ENCODE results near the gene ALOX15B. TPM values are rescaled to one million over a fixed set of nuclear protein-coding genes. Genes with fewer than 3 reads are reported as not detected.
"Not testable (repeated sequence)": the region's sequence is repeated elsewhere in the genome, so short reads cannot be mapped to it uniquely, and the experiment has no call there.

The ALOX15B gene
- total and polyA plus RNA-seq, 5 donors from 2014 or later = not detected

DNA sequence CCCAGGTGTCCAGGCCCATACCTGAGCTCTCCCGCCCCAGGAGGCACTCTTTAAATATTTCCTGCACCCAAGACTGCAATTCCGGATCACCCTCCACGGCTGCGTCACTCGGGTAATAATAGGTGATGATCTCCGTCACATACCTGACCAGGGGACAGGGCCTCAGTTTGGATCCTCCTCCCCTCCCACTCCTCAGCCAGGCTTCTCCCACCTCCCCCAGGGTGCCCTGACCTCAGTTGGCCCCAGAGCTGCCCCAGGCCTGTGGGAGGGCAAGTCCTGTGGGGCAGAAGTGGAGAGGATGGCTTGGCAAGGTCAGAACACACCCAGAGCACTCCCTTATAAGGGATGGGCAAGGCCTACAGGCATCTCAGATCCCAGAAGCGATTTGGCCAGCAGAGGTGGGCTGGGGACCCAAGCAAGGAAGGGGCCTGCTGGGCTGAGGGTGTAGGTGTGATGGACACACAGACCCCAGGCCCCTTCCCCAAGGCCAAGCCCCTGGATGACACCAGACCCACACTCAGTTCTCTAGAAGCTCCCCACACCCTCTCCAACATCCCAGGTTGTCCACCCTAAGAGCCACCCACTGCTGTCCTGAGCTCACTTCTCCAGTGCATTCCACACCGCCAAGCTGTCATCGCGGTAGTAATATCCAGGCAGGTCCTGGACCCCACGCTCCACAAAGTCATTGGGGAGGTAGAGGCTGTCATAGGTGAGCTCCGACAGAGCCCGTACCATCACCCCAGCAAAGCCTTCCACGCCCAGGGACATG lies 36.9 kb downstream of the ALOX15B start:
- Mint-ChIP-seq H3K27me3 (peaks cover 65% of the 10 kb centered on the region), H3K4me3 (no peak overlapping the region), H3K36me3 (no peaks in the 10 kb centered on the region), H3K27ac (no peak overlapping the region), H3K9me3 (peaks cover 0 to 2% (median 0%) of the 10 kb centered on the region in 7 donors), H3K4me1 (peaks cover 0 to 42% (median 14%) of the 10 kb centered on the region in 4 donors)
- Histone ChIP-seq H3K27ac (ENCODE audit: insufficient read depth, low read length, poor library complexity, severe bottlenecking) (no peak overlapping the region), H3K4me3 (ENCODE audit: low read depth, low read length) (no peak overlapping the region), H3K36me3 (ENCODE audit: control insufficient read depth, insufficient read depth, low read length) (no peaks in the 10 kb centered on the region), H3K4me1 (ENCODE audit: control insufficient read depth, insufficient read depth, low read length, poor library complexity, severe bottlenecking) (peaks cover 36% of the 10 kb centered on the region), H3K9me3 (ENCODE audit: control insufficient read depth in 2 of 2, low read length in 2 of 2) (no peaks in the 10 kb centered on the region), H3K27me3 (ENCODE audit: control insufficient read depth, insufficient read depth, low read length) (peaks cover 19% of the 10 kb centered on the region)
- ATAC-seq (ENCODE audit: low read depth in 2 of 2) = no peak
- no peak for DNase-seq

DNA sequence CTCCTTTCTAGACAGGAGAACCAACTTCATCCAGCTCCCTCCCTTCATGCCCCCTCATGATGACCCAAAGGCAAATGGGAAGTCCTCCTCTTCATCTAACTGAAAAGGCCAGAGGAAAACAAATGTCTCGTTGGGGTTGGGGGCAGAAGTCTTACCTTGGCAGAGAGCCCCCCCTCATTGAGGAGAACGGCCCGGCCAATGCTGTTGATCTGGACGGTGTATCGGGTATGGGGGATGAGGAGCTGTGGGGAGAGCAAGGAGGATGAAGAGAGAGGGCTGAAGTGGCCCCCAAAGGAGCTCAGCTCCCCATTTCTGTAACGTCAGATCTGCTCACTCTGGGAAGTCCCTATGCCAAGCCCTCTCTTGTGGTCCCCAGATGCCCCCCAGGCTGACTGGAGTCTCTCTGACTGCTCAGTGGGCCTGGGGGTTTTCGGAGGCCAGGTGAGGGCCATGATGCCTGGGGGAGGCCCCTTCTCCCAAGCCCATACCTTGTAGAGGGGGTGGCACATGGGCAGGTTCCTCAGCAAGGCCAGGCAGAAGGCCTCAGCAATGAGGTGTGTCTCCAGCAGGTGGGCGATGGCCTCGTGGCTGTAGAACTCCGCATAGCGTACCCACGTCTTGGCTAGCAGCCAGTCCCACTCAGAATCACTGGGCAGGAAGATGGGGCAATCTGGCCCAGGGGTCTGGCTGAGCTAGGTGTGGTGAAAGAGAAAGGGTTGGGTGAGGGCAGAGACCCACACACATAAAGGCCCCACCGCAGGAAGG lies 37.8 kb downstream of the ALOX15B start:
- peaks cover 17% of the 10 kb centered on the region for H3K27me3 ChIP-seq (ENCODE audit: control insufficient read depth, insufficient read depth, low read length)
- Mint-ChIP-seq H3K36me3 (no peaks in the 10 kb centered on the region), H3K27ac (no peak overlapping the region), H3K9me3 (peaks cover 0 to 2% (median 0%) of the 10 kb centered on the region in 7 donors), H3K27me3 (peaks cover 58% of the 10 kb centered on the region), H3K4me3 (peak overlapping the region in 1 of 4 donors; percentile 35), H3K4me1 (peaks cover 0 to 45% (median 14%) of the 10 kb centered on the region in 4 donors)
- H3K36me3 ChIP-seq (ENCODE audit: control insufficient read depth, insufficient read depth, low read length) = no peaks in the 10 kb centered on the region
- no peak overlapping the region for H3K27ac ChIP-seq (ENCODE audit: insufficient read depth, low read length, poor library complexity, severe bottlenecking)
- peaks cover 36% of the 10 kb centered on the region for H3K4me1 ChIP-seq (ENCODE audit: control insufficient read depth, insufficient read depth, low read length, poor library complexity, severe bottlenecking)
- no peak overlapping the region for H3K4me3 ChIP-seq (ENCODE audit: low read depth, low read length)
- DNase-seq (no peak), ATAC-seq (ENCODE audit: low read depth in 2 of 2) (no peak)
- H3K9me3 ChIP-seq (ENCODE audit: control insufficient read depth in 2 of 2, low read length in 2 of 2) = no peaks in the 10 kb centered on the region

- ATAC-seq (ENCODE audit: low read depth in 2 of 2); H3K9me3 Mint-ChIP-seq; H3K4me3 ChIP-seq (ENCODE audit: low read depth, low read length); H3K9me3 ChIP-seq (ENCODE audit: control insufficient read depth in 2 of 2, low read length in 2 of 2); H3K36me3 Mint-ChIP-seq; H3K27ac ChIP-seq (ENCODE audit: insufficient read depth, low read length, poor library complexity, severe bottlenecking); H3K27ac Mint-ChIP-seq; H3K36me3 ChIP-seq (ENCODE audit: control insufficient read depth, insufficient read depth, low read length); DNase-seq: not testable (repeated sequence)
- H3K27me3 Mint-ChIP-seq = peaks cover 49% of the 10 kb centered on the region
- H3K4me3 Mint-ChIP-seq = peak overlapping the region in 1 of 4 donors; percentile 69
- H3K27me3 ChIP-seq (ENCODE audit: control insufficient read depth, insufficient read depth, low read length) = peaks cover 14% of the 10 kb centered on the region
- peaks cover 27% of the 10 kb centered on the region for H3K4me1 ChIP-seq (ENCODE audit: control insufficient read depth, insufficient read depth, low read length, poor library complexity, severe bottlenecking)
- peaks cover 4 to 37% (median 12%) of the 10 kb centered on the region in 4 donors for H3K4me1 Mint-ChIP-seq
Measured at GRCh38 chr17:8077939-8078338, 39.1 kb downstream of the ALOX15B start.

DNA sequence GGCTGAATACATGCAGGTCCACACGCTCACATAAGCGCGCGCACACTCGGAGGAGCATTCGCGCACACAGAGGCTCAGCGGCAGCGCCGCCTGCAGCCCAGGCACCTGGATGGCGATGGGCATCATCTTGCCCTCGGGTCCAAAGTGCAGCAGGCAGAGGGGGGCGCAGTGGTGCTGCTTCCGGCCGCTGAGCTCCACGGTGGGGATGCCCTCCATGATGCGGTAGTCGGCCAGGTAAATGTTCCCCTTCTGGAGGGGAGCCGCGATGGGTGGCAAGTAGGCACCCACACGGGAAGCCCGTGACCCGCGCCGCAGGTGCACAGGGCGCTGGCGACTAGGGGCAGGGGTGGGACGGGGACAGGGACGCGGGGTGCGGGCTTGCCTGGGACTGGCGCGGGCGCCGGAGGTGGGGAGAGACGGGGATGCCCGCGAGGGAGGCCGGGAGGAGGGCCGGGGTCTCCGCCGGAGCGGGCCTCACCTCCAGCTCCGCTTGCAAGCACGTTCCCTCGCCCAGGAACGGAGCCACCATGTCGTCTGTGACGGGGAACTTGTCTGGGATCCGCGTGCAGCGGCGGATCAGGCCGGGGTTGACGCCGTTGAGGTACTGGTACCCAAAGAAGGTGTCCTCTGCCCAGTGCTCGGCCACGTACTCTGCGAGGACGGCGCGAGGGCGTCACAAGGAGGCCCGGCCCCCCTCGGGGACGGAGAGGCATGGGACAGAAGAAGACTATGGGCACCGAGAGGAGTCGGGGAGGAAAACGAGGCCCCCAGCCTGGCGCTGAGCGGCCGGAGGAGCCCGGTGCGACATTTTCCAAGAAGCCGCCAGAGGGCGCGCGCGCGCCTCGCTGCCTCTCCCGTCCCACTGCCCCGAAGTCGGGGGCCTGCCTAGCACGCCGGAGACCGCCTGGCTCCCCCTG lies 40.7 kb downstream of the ALOX15B start:
- H3K4me3 ChIP-seq (ENCODE audit: low read depth, low read length) = peak overlapping the region; percentile 31
- Mint-ChIP-seq H3K36me3 (peaks cover 4% of the 10 kb centered on the region), H3K9me3 (no peaks in the 10 kb centered on the region), H3K4me1 (peaks cover 4 to 22% (median 7%) of the 10 kb centered on the region in 4 donors), H3K4me3 (peak overlapping the region; percentile 89 to 93 (median 91)), H3K27me3 (peaks cover 33% of the 10 kb centered on the region), H3K27ac (peak overlapping the region; percentile 52 to 69 (median 66))
- peak; percentile 66 to 80 (median 79) for DNase-seq
- peak; percentile 87 to 88 for ATAC-seq (ENCODE audit: low read depth in 2 of 2)
- peaks cover 15% of the 10 kb centered on the region for H3K4me1 ChIP-seq (ENCODE audit: control insufficient read depth, insufficient read depth, low read length, poor library complexity, severe bottlenecking)
- H3K36me3 ChIP-seq (ENCODE audit: control insufficient read depth, insufficient read depth, low read length) = no peaks in the 10 kb centered on the region
- H3K27me3 ChIP-seq (ENCODE audit: control insufficient read depth, insufficient read depth, low read length) = peaks cover 5% of the 10 kb centered on the region
- no peaks in the 10 kb centered on the region for H3K9me3 ChIP-seq (ENCODE audit: control insufficient read depth in 2 of 2, low read length in 2 of 2)
- H3K27ac ChIP-seq (ENCODE audit: insufficient read depth, low read length, poor library complexity, severe bottlenecking) = peak overlapping the region; percentile 66

- peak overlapping the region in 3 of 4 donors; percentile 89 to 93 (median 91) for H3K4me3 Mint-ChIP-seq
- H3K27ac ChIP-seq (ENCODE audit: insufficient read depth, low read length, poor library complexity, severe bottlenecking) = no peak overlapping the region
- DNase-seq = no peak
- H3K36me3 Mint-ChIP-seq = peaks cover 4% of the 10 kb centered on the region
- peak overlapping the region in 2 of 3 donors; percentile 16 to 52 for H3K27ac Mint-ChIP-seq
- no peak for ATAC-seq (ENCODE audit: low read depth in 2 of 2)
- peaks cover 15% of the 10 kb centered on the region for H3K4me1 ChIP-seq (ENCODE audit: control insufficient read depth, insufficient read depth, low read length, poor library complexity, severe bottlenecking)
- no peaks in the 10 kb centered on the region for H3K9me3 Mint-ChIP-seq
- no peaks in the 10 kb centered on the region for H3K27me3 ChIP-seq (ENCODE audit: control insufficient read depth, insufficient read depth, low read length)
- H3K4me1 Mint-ChIP-seq = peaks cover 4 to 18% (median 6%) of the 10 kb centered on the region in 4 donors
- H3K27me3 Mint-ChIP-seq = peaks cover 26% of the 10 kb centered on the region
- no peak overlapping the region for H3K4me3 ChIP-seq (ENCODE audit: low read depth, low read length)
- no peaks in the 10 kb centered on the region for H3K9me3 ChIP-seq (ENCODE audit: control insufficient read depth in 2 of 2, low read length in 2 of 2)
- H3K36me3 ChIP-seq (ENCODE audit: control insufficient read depth, insufficient read depth, low read length) = no peaks in the 10 kb centered on the region
Measured at GRCh38 chr17:8080208-8080798, 41.4 kb downstream of the ALOX15B start.

GRCh38 chr17:8080799-8081219 lies 42.0 kb downstream of the ALOX15B start:
- Mint-ChIP-seq H3K9me3 (no peaks in the 10 kb centered on the region), H3K4me1 (peaks cover 4 to 18% (median 6%) of the 10 kb centered on the region in 4 donors), H3K36me3 (peaks cover 4% of the 10 kb centered on the region), H3K4me3 (peak overlapping the region; percentile 33 to 74 (median 64)), H3K27me3 (peaks cover 22% of the 10 kb centered on the region), H3K27ac (peak overlapping the region in 1 of 3 donors; percentile 52)
- H3K4me1 ChIP-seq (ENCODE audit: control insufficient read depth, insufficient read depth, low read length, poor library complexity, severe bottlenecking) = peaks cover 15% of the 10 kb centered on the region
- H3K9me3 ChIP-seq (ENCODE audit: control insufficient read depth in 2 of 2, low read length in 2 of 2) = no peaks in the 10 kb centered on the region
- ATAC-seq (ENCODE audit: low read depth in 2 of 2) (no peak), DNase-seq (no peak)
- no peak overlapping the region for H3K27ac ChIP-seq (ENCODE audit: insufficient read depth, low read length, poor library complexity, severe bottlenecking)
- H3K4me3 ChIP-seq (ENCODE audit: low read depth, low read length) = no peak overlapping the region
- H3K27me3 ChIP-seq (ENCODE audit: control insufficient read depth, insufficient read depth, low read length) = no peaks in the 10 kb centered on the region
- H3K36me3 ChIP-seq (ENCODE audit: control insufficient read depth, insufficient read depth, low read length) = no peaks in the 10 kb centered on the region

DNA sequence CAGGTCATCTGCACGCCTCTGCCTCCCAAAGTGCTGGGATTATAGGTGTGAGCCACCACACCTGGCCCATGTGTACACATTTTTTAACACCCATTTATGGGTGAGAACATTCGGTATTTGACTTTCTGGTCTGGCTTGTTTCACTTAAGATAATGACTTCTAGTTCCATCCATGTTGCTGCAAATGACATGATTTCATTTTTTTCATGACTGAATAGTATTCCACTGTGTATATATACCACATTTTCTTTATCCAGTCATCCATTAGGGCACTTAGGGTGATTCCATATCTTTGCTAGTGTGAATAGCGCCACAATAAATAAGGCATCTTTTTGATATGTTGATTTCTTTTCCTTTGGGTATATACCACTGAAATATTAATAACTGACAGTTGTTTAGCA lies 43.0 kb downstream of the ALOX15B start:
- ATAC-seq (ENCODE audit: low read depth in 2 of 2) (no peak), DNase-seq (no peak)
- Mint-ChIP-seq H3K27me3 (peaks cover 17% of the 10 kb centered on the region), H3K4me1 (peaks cover 4 to 18% (median 6%) of the 10 kb centered on the region in 4 donors), H3K9me3 (no peaks in the 10 kb centered on the region), H3K27ac (no peak overlapping the region), H3K36me3 (peaks cover 4% of the 10 kb centered on the region), H3K4me3 (peak overlapping the region in 2 of 4 donors; percentile 12 to 50)
- Histone ChIP-seq H3K9me3 (ENCODE audit: control insufficient read depth in 2 of 2, low read length in 2 of 2) (no peaks in the 10 kb centered on the region), H3K4me3 (ENCODE audit: low read depth, low read length) (no peak overlapping the region), H3K4me1 (ENCODE audit: control insufficient read depth, insufficient read depth, low read length, poor library complexity, severe bottlenecking) (peaks cover 15% of the 10 kb centered on the region), H3K27me3 (ENCODE audit: control insufficient read depth, insufficient read depth, low read length) (no peaks in the 10 kb centered on the region), H3K27ac (ENCODE audit: insufficient read depth, low read length, poor library complexity, severe bottlenecking) (no peak overlapping the region), H3K36me3 (ENCODE audit: control insufficient read depth, insufficient read depth, low read length) (no peaks in the 10 kb centered on the region)
